ENCODE measurements around the gene TMCO6.

- TF ChIP-seq POLR2A (IDR thresholded peaks at IDR 0.05) (no peak), CTCF (IDR thresholded peaks at IDR 0.05) (peak in 1 of 6 experiments; percentile 9)
Measured at GRCh38 chr5:140607031-140607430, 32.2 kb upstream of the TMCO6 start.

Measured in Peyer's patch (tissue), 4 donors.